Measurements from ENCODE around the gene ZSCAN12. TPM values are rescaled to one million over a fixed set of nuclear protein-coding genes. Genes with fewer than 3 reads are reported as not detected.

ZSCAN12 gene
- total RNA-seq, 1 donor, result 10.1 TPM

GRCh38 chr6:28336284-28337120 is 63.0 kb downstream of the ZSCAN12 start:
- H3K36me3 ChIP-seq (ENCODE audit: insufficient read depth, low read length), result no peaks in the 10 kb centered on the region
- no peaks in the 10 kb centered on the region for H4K20me1 ChIP-seq (ENCODE audit: insufficient read depth, low read length)
- no peak for DNase-seq (ENCODE audit: insufficient read length, low spot score, missing footprints)
- H3K27ac ChIP-seq (ENCODE audit: low read depth, low read length), result peak overlapping the region; percentile 84
- H3K4me3 ChIP-seq (ENCODE audit: insufficient read depth, low read length), result peak overlapping the region; percentile 93
- peak overlapping the region; percentile 92 for H2AFZ ChIP-seq (ENCODE audit: low read length)
- peak overlapping the region; percentile 99 for H3K4me2 ChIP-seq (ENCODE audit: insufficient read depth, low read length)
- no peaks in the 10 kb centered on the region for H3K9me3 ChIP-seq (ENCODE audit: low read depth, low read length)
- peaks cover 9% of the 10 kb centered on the region for H3K4me1 ChIP-seq (ENCODE audit: insufficient read depth, low read length)
- H3K79me2 ChIP-seq (ENCODE audit: insufficient read depth, low read length), result no peaks in the 10 kb centered on the region
- no peak for TF ChIP-seq CTCF (IDR thresholded peaks at IDR 0.05; ENCODE audit: extremely low read depth, low read depth, low read length)
- H3K27me3 ChIP-seq (ENCODE audit: insufficient read depth, low read length), result peaks cover 3% of the 10 kb centered on the region

- Histone ChIP-seq H3K4me3 (ENCODE audit: insufficient read depth, low read length) (peak within 1 kb of the TSS; percentile 93), H3K9me3 (ENCODE audit: low read depth, low read length) (no peaks in the 10 kb centered on the region), H4K20me1 (ENCODE audit: insufficient read depth, low read length) (no peaks in the 10 kb centered on the region), H3K4me1 (ENCODE audit: insufficient read depth, low read length) (peaks cover 9% of the 10 kb centered on the region), H2AFZ (ENCODE audit: low read length) (peak within 1 kb of the TSS; percentile 92), H3K4me2 (ENCODE audit: insufficient read depth, low read length) (peak within 1 kb of the TSS; percentile 99), H3K27me3 (ENCODE audit: insufficient read depth, low read length) (no peaks in the 10 kb centered on the region), H3K27ac (ENCODE audit: low read depth, low read length) (peak within 1 kb of the TSS; percentile 84), H3K36me3 (ENCODE audit: insufficient read depth, low read length) (no peaks in the 10 kb centered on the region), H3K79me2 (ENCODE audit: insufficient read depth, low read length) (no peaks in the 10 kb centered on the region)
- no peak for TF ChIP-seq CTCF (IDR thresholded peaks at IDR 0.05; ENCODE audit: extremely low read depth, low read depth, low read length)
- peak; percentile 93 for DNase-seq (ENCODE audit: insufficient read length, low spot score, missing footprints)
Measured at GRCh38 chr6:28335564-28336283, 63.8 kb downstream of the ZSCAN12 start, which contains the start of gene ZSCAN31. ZSCAN31 (minus strand) TSS chr6:28336148; CDS start chr6:28329683, 6,465 bp downstream.

GRCh38 chr6:28335040-28335563 is 64.4 kb downstream of the ZSCAN12 start:
- Histone ChIP-seq H3K27ac (ENCODE audit: low read depth, low read length) (peak overlapping the region; percentile 84), H3K79me2 (ENCODE audit: insufficient read depth, low read length) (no peaks in the 10 kb centered on the region)

More at GRCh38 chr6:28335040-28335563, 64.4 kb downstream of the ZSCAN12 start:
- no peak for DNase-seq (ENCODE audit: insufficient read length, low spot score, missing footprints)
- Histone ChIP-seq H3K9me3 (ENCODE audit: low read depth, low read length) (no peaks in the 10 kb centered on the region), H3K36me3 (ENCODE audit: insufficient read depth, low read length) (no peaks in the 10 kb centered on the region), H3K4me1 (ENCODE audit: insufficient read depth, low read length) (peaks cover 9% of the 10 kb centered on the region), H3K4me2 (ENCODE audit: insufficient read depth, low read length) (peak overlapping the region; percentile 99), H3K27me3 (ENCODE audit: insufficient read depth, low read length) (no peaks in the 10 kb centered on the region), H2AFZ (ENCODE audit: low read length) (peak overlapping the region; percentile 92), H3K4me3 (ENCODE audit: insufficient read depth, low read length) (peak overlapping the region; percentile 93), H4K20me1 (ENCODE audit: insufficient read depth, low read length) (no peaks in the 10 kb centered on the region)
- no peak for TF ChIP-seq CTCF (IDR thresholded peaks at IDR 0.05; ENCODE audit: extremely low read depth, low read depth, low read length)

Data from osteoblast (primary cell).